T-helper 1 cell treated with Interleukin-12 subunit alpha and Interleukin-12 subunit beta and Interleukin-4 antibody, amounts not matched to agents 30 ng/mL and 1 ng/mL, for 36 hours (primary cell): ENCODE measurements around the gene DIP2A. TPM values are rescaled to one million over a fixed set of nuclear protein-coding genes. Genes with fewer than 3 reads are reported as not detected.

Experiments used
- intact Hi-C: fragments of 100-400 bp; cut with micrococcal nuclease; formaldehyde crosslinking; loops from one replicate; pipeline ENCODE4 v1.15.1; 2024
- total RNA-seq: library from RNA; stranded (reverse); gene quantifications from 2 replicates; pipeline ENCODE4 v1.2.3, GENCODE V29; 2022

The DIP2A gene
- total RNA-seq, 1 donor from 2014 or later = 56.7 TPM

GRCh38 chr21:46616050-46616449, 157.4 kb downstream of the DIP2A start:
- intact Hi-C loops = no loop called here

DNA sequence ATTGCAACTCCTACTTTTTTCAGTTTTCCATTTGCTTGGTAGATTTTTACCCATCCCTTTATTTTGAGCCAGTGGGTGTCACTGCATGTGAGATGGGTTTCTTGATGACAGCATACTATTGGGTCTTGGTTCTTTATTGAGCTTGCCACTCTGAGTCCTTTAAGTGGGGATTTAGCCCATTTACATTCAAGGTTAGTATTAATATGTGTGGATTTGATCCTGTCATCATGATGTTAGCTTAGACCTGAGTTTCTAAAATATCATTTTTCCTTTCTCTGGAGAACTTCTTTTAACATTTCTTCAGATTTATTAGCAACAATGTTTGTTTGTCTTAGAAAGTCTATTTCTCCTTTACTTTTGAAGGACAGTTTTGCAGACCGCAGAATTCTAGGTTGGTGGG, 158.0 kb downstream of the DIP2A start:
- intact Hi-C loops = no loop called here

DNA sequence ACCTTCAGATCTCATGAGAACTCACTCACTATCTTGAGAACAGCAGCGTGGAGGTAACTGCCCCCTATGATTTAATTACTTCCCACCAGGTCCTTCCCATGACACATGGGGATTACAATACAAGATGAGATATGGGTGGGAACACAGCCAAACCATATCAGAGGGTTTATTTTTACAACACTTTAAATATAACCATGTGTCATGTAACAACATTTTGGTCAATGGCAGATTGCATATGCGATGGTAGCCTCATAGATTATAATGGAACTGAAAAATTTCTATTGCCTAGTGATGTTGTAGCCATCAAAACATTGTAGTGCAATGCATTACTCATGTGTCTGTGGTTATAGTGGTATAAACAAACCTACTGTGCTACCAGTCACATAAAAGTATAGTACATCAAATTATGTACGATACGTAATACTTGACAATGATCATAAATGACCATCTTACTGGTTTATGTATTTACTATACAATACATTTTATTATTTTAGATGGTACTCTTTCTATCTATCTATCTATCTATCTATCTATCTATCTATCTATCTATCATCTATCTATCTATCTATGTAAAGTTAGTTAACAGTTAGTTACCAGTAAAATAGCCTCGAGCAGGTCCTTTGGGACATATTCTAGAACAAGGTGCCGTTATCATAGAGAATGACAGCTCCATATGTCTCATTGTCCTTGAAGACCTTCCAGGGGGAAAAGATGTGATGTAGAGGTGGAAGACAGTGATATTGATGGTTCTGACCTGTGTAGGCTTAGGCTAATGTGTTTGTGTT, 158.8 kb downstream of the DIP2A start:
- intact Hi-C loops = no loop called here

GRCh38 chr21:46618738-46619379, 160.2 kb downstream of the DIP2A start:
- intact Hi-C loops = no loop called here

Other genes starting within 250 kb of the DIP2A start
- 48.5 TPM in 2 replicates for gene LSS, start 230.1 kb upstream of the DIP2A start, total RNA-seq
- 106 and 114 TPM in 2 replicates for gene MCM3AP, start 173.3 kb upstream of the DIP2A start, total RNA-seq
- 12.5 and 12.7 TPM in 2 replicates for gene YBEY, start 172.5 kb upstream of the DIP2A start, total RNA-seq
- 29.3 and 30.0 TPM in 2 replicates for gene C21orf58, start 135.0 kb upstream of the DIP2A start, total RNA-seq
- 69.2 and 71.3 TPM in 2 replicates for gene PCNT, start 134.7 kb upstream of the DIP2A start, total RNA-seq
- gene S100B, start 146.2 kb downstream of the DIP2A start, total RNA-seq = 0.49 TPM in 1 of 2 replicates, not detected in the other
- 114 and 121 TPM in 2 replicates for gene PRMT2, start 176.8 kb downstream of the DIP2A start, total RNA-seq